GM12892 (cell line): ENCODE results near the gene ENDOV.
"Not testable (repeated sequence)": the region's sequence is repeated elsewhere in the genome, so short reads cannot be mapped to it uniquely, and the experiment has no call there.

Experiments
- POLR2AphosphoS5 ChIP-seq: IDR thresholded peaks from 2 replicates; pipeline ENCODE4 v1.6.1; 2011; ENCODE audit warnings: low read depth, low read length, control low read depth
- TAF1 ChIP-seq: IDR thresholded peaks from 2 replicates; pipeline ENCODE4 v1.6.1; 2011; ENCODE audit warnings: low read depth, mild to moderate bottlenecking, control low read depth, low read length, borderline replicate concordance

DNA sequence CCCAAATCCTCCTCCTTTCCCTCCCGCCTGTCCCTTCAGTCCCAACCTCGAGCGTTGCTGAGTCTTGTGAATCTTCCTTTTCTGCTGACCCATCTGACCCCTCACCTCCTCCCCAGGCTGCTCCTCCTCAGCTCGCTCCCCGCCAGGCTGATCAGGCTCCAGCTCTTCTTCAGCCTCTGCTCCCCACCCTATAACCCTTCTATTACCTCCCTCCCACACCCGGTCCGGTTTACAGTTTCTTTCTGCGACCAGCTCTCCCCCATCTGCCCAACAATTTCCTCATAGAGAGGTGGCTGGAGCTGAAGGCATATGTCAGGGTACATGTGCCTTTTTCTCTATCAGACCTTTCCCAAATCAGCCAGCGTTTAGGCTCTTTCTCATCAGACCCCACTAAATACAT lies 13.9 kb upstream of the ENDOV start:
- TF ChIP-seq POLR2AphosphoS5, TAF1: not testable (repeated sequence)
